T-helper 1 cell treated with Interleukin-12 subunit alpha and Interleukin-12 subunit beta and Interleukin-4 antibody, amounts not matched to agents 30 μg/mL and 1 μg/mL, for 36 hours (primary cell): Measurements from ENCODE around the gene ELOVL5.
"Not testable (repeated sequence)": the region's sequence is repeated elsewhere in the genome, so short reads cannot be mapped to it uniquely, and the experiment has no call there.

Experiments
- H3K27ac Mint-ChIP-seq: one replicate; pipeline ENCODE4 v1.8.0; 2021; ENCODE audit warnings: mild to moderate bottlenecking, mixed read lengths
- H3K27me3 Mint-ChIP-seq: one replicate; pipeline ENCODE4 v1.8.0; 2021; ENCODE audit warnings: low read depth, mixed read lengths
- H3K36me3 Mint-ChIP-seq: one replicate; pipeline ENCODE4 v1.8.0; 2021; ENCODE audit warnings: low read depth, mixed read lengths
- H3K4me1 Mint-ChIP-seq: one replicate; pipeline ENCODE4 v1.8.0; 2021; ENCODE audit warnings: low read depth, mixed read lengths
- H3K4me3 Mint-ChIP-seq: one replicate; pipeline ENCODE4 v1.8.0; 2021; ENCODE audit warnings: mild to moderate bottlenecking, moderate library complexity, mixed read lengths
- H3K9me3 Mint-ChIP-seq: one replicate; pipeline ENCODE4 v1.8.0; 2021; ENCODE audit warnings: mixed read lengths

Gene ELOVL5

GRCh38 chr6:53328375-53328774 is 20.4 kb downstream of the ELOVL5 start:
- H3K36me3 Mint-ChIP-seq = peaks cover 22% of the 10 kb centered on the region
- no peak overlapping the region for H3K27ac Mint-ChIP-seq
- H3K27me3 Mint-ChIP-seq = no peaks in the 10 kb centered on the region
- no peaks in the 10 kb centered on the region for H3K9me3 Mint-ChIP-seq
- H3K4me1 Mint-ChIP-seq = peaks cover 50% of the 10 kb centered on the region
- H3K4me3 Mint-ChIP-seq = no peak overlapping the region

- Mint-ChIP-seq H3K27me3 (no peaks in the 10 kb centered on the region), H3K4me1 (peaks cover 47% of the 10 kb centered on the region), H3K27ac (peak overlapping the region; percentile 0), H3K36me3 (peaks cover 21% of the 10 kb centered on the region), H3K4me3 (no peak overlapping the region), H3K9me3 (no peaks in the 10 kb centered on the region)
Measured at GRCh38 chr6:53327017-53327395, 21.7 kb downstream of the ELOVL5 start.

- Mint-ChIP-seq H3K4me3 (no peak overlapping the region), H3K4me1 (peaks cover 46% of the 10 kb centered on the region)
Measured at GRCh38 chr6:53326372-53327016, 22.3 kb downstream of the ELOVL5 start.

GRCh38 chr6:53325785-53326184 is 23.0 kb downstream of the ELOVL5 start:
- Mint-ChIP-seq H3K36me3 (peaks cover 16% of the 10 kb centered on the region), H3K27ac (peak overlapping the region; percentile 21), H3K4me1 (peaks cover 47% of the 10 kb centered on the region), H3K9me3 (no peaks in the 10 kb centered on the region), H3K4me3 (no peak overlapping the region), H3K27me3 (no peaks in the 10 kb centered on the region)

More at GRCh38 chr6:53326372-53327016, 22.3 kb downstream of the ELOVL5 start:
- no peak overlapping the region for H3K27ac Mint-ChIP-seq
- no peaks in the 10 kb centered on the region for H3K9me3 Mint-ChIP-seq
- no peaks in the 10 kb centered on the region for H3K27me3 Mint-ChIP-seq
- H3K36me3 Mint-ChIP-seq = peaks cover 19% of the 10 kb centered on the region

- no peaks in the 10 kb centered on the region for H3K27me3 Mint-ChIP-seq
- H3K4me1 Mint-ChIP-seq = peaks cover 41% of the 10 kb centered on the region
- peaks cover 12% of the 10 kb centered on the region for H3K36me3 Mint-ChIP-seq
- no peaks in the 10 kb centered on the region for H3K9me3 Mint-ChIP-seq
- peak overlapping the region; percentile 11 for H3K27ac Mint-ChIP-seq
- H3K4me3 Mint-ChIP-seq = no peak overlapping the region
Measured at GRCh38 chr6:53322188-53323029, 26.3 kb downstream of the ELOVL5 start.

GRCh38 chr6:53321701-53322100 is 27.0 kb downstream of the ELOVL5 start:
- Mint-ChIP-seq H3K4me3 (no peak overlapping the region), H3K4me1 (peaks cover 40% of the 10 kb centered on the region), H3K27ac (no peak overlapping the region), H3K36me3 (peaks cover 12% of the 10 kb centered on the region), H3K27me3 (no peaks in the 10 kb centered on the region), H3K9me3 (no peaks in the 10 kb centered on the region)

- H3K36me3 Mint-ChIP-seq = peaks cover 12% of the 10 kb centered on the region
- H3K27me3 Mint-ChIP-seq = no peaks in the 10 kb centered on the region
- H3K9me3 Mint-ChIP-seq = no peaks in the 10 kb centered on the region
- peaks cover 41% of the 10 kb centered on the region for H3K4me1 Mint-ChIP-seq
- H3K4me3 Mint-ChIP-seq = no peak overlapping the region
- H3K27ac Mint-ChIP-seq = no peak overlapping the region
Measured at GRCh38 chr6:53320964-53321363, 27.8 kb downstream of the ELOVL5 start.

- H3K27ac Mint-ChIP-seq = no peak overlapping the region
- no peaks in the 10 kb centered on the region for H3K9me3 Mint-ChIP-seq
Measured at GRCh38 chr6:53318429-53318828, 30.3 kb downstream of the ELOVL5 start.

GRCh38 chr6:53317861-53318260 is 30.9 kb downstream of the ELOVL5 start:
- H3K4me1 Mint-ChIP-seq = peaks cover 51% of the 10 kb centered on the region
- no peaks in the 10 kb centered on the region for H3K27me3 Mint-ChIP-seq
- H3K4me3 Mint-ChIP-seq = no peak overlapping the region
- no peaks in the 10 kb centered on the region for H3K9me3 Mint-ChIP-seq
- H3K27ac Mint-ChIP-seq = no peak overlapping the region
- H3K36me3 Mint-ChIP-seq = peaks cover 7% of the 10 kb centered on the region

More at GRCh38 chr6:53318429-53318828, 30.3 kb downstream of the ELOVL5 start:
- Mint-ChIP-seq H3K4me1 (peaks cover 49% of the 10 kb centered on the region), H3K27me3 (no peaks in the 10 kb centered on the region), H3K36me3 (peaks cover 10% of the 10 kb centered on the region), H3K4me3 (no peak overlapping the region)

GRCh38 chr6:53317299-53317698 is 31.5 kb downstream of the ELOVL5 start:
- peaks cover 51% of the 10 kb centered on the region for H3K4me1 Mint-ChIP-seq
- not testable (repeated sequence) for H3K27me3 Mint-ChIP-seq, H3K36me3 Mint-ChIP-seq, H3K27ac Mint-ChIP-seq, H3K9me3 Mint-ChIP-seq, H3K4me3 Mint-ChIP-seq

- H3K36me3 Mint-ChIP-seq = peaks cover 14% of the 10 kb centered on the region
- H3K27ac Mint-ChIP-seq = peak overlapping the region; percentile 1
- H3K4me1 Mint-ChIP-seq = peaks cover 55% of the 10 kb centered on the region
- H3K4me3 Mint-ChIP-seq = no peak overlapping the region
- no peaks in the 10 kb centered on the region for H3K9me3 Mint-ChIP-seq
- H3K27me3 Mint-ChIP-seq = no peaks in the 10 kb centered on the region
Measured at GRCh38 chr6:53316142-53316541, 32.6 kb downstream of the ELOVL5 start.

- Mint-ChIP-seq H3K27ac (no peak overlapping the region), H3K9me3 (no peaks in the 10 kb centered on the region), H3K27me3 (no peaks in the 10 kb centered on the region), H3K36me3 (peaks cover 14% of the 10 kb centered on the region), H3K4me3 (no peak overlapping the region), H3K4me1 (peaks cover 61% of the 10 kb centered on the region)
Measured at GRCh38 chr6:53315086-53315724, 33.5 kb downstream of the ELOVL5 start.

GRCh38 chr6:53313784-53314400 is 34.9 kb downstream of the ELOVL5 start:
- H3K27me3 Mint-ChIP-seq = no peaks in the 10 kb centered on the region
- H3K4me1 Mint-ChIP-seq = peaks cover 72% of the 10 kb centered on the region
- H3K4me3 Mint-ChIP-seq = no peak overlapping the region
- H3K36me3 Mint-ChIP-seq = peaks cover 14% of the 10 kb centered on the region
- peak overlapping the region; percentile 5 for H3K27ac Mint-ChIP-seq
- H3K9me3 Mint-ChIP-seq = no peaks in the 10 kb centered on the region

GRCh38 chr6:53312355-53312754 is 36.4 kb downstream of the ELOVL5 start:
- Mint-ChIP-seq H3K27me3 (no peaks in the 10 kb centered on the region), H3K9me3 (no peaks in the 10 kb centered on the region), H3K36me3 (peaks cover 14% of the 10 kb centered on the region), H3K4me1 (peaks cover 84% of the 10 kb centered on the region), H3K4me3 (peak overlapping the region; percentile 0), H3K27ac (peak overlapping the region; percentile 41)
